GM12875 (cell line): ENCODE results near the gene ITPR1.

Experiments
- H3K4me3 ChIP-seq: one replicate; pipeline ENCODE4 v1.5.1; 2011; ENCODE audit warnings: low read depth, low read length, control low read depth
- CTCF ChIP-seq: IDR thresholded peaks from 2 replicates; pipeline ENCODE4 v1.5.1; 2011; ENCODE audit warnings: low read depth, mild to moderate bottlenecking, control low read depth, inconsistent platforms, low read length, moderate library complexity, borderline replicate concordance; ENCODE audit not compliant: insufficient read depth

ITPR1 gene

GRCh38 chr3:4509983-4510755 is 17.0 kb downstream of the ITPR1 start:
- no peak for TF ChIP-seq CTCF
- H3K4me3 ChIP-seq, result no peak overlapping the region

GRCh38 chr3:4511491-4512262 is 18.5 kb downstream of the ITPR1 start:
- no peak overlapping the region for H3K4me3 ChIP-seq
- TF ChIP-seq CTCF, result no peak

GRCh38 chr3:4512895-4513616 is 19.9 kb downstream of the ITPR1 start:
- no peak for TF ChIP-seq CTCF

GRCh38 chr3:4514321-4514720 is 21.2 kb downstream of the ITPR1 start:
- no peak for TF ChIP-seq CTCF
- H3K4me3 ChIP-seq, result no peak overlapping the region

More at GRCh38 chr3:4512895-4513616, 19.9 kb downstream of the ITPR1 start:
- no peak overlapping the region for H3K4me3 ChIP-seq

- H3K4me3 ChIP-seq, result no peak overlapping the region
- no peak for TF ChIP-seq CTCF
These were observed 21.8 kb downstream of the ITPR1 start for GRCh38 chr3:4514916-4515315.

- no peak for TF ChIP-seq CTCF
- no peak overlapping the region for H3K4me3 ChIP-seq
These were observed 22.9 kb downstream of the ITPR1 start for GRCh38 chr3:4515916-4516579.
